ENCODE results near the gene C1GALT1. TPM values are rescaled to one million over a fixed set of nuclear protein-coding genes. Genes with fewer than 3 reads are reported as not detected.
A peak's percentile ranks its signal among the peaks of the same experiment; 100 is the strongest.
"Not testable (repeated sequence)": the region's sequence is repeated elsewhere in the genome, so short reads cannot be mapped to it uniquely, and the experiment has no call there.

C1GALT1 gene
- total and polyA plus RNA-seq, 5 experiments from 2014 or later = 41.7 to 72.6 (median 64.6) TPM

DNA sequence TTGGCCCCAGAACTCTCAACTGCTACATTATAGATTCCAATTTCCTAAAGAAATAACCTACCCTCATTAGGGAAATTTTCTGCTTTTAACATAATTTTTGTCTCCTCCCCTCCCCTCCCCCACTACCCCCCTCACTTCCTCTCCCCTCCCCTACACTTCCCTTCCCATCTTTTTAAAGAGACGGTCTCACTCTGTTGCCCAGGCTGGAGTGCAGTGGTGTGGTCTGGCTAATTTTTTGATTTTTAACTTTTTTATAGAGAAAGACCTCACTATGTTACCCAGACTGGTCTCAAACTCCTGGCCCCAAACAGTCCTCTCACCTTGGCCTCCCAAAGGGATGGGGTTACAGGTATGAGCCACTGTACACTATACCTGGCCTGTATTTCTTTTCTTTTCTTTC is 30.5 kb upstream of the C1GALT1 start:
- Mint-ChIP-seq H3K9me3 (peaks cover 0 to 15% (median 9%) of the 10 kb centered on the region in 9 donors), H3K27me3 (no peaks in the 10 kb centered on the region), H3K36me3 (peaks cover 0 to 11% (median 9%) of the 10 kb centered on the region in 3 donors), H3K4me3 (peak overlapping the region in 1 of 10 donors; percentile 36), H3K27ac (peak overlapping the region in 3 of 10 donors; percentile 49 to 72 (median 55)), H3K4me1 (peaks cover 22 to 46% (median 37%) of the 10 kb centered on the region in 4 donors)
- POLR2A ChIA-PET = interaction anchor here (0.7 to 3.0 kb wide), 3 partner anchors 31 to 52 kb away, joined by 4 to 15 read pairs (median 7); partner anchors contain the start of gene C1GALT1
- DNase-seq = no peak
- no peak for ATAC-seq

DNA sequence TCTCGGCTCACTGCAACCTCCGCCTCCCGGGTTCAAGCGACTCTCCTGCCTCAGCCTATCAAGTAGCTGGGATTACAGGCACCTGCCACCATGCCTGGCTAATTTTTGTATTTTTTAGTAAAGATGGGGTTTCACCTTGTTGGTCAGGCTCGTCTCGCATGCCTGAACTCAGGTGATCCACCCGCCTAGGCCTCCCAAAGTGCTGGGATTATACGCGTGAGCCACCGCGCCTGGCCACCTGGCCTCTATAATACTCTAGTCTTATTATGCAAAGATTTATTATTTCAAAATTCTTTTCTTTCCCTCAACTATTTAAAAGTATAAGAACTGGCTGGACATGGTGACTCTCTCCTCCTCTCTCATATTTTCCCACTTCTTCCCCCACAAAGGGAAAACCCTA is 30.0 kb upstream of the C1GALT1 start:
- Mint-ChIP-seq H3K4me3 (no peak overlapping the region), H3K27ac (peak overlapping the region in 2 of 10 donors; percentile 21 to 55), H3K4me1 (peaks cover 26 to 50% (median 41%) of the 10 kb centered on the region in 4 donors), H3K27me3 (no peaks in the 10 kb centered on the region), H3K36me3 (peaks cover 0 to 11% (median 9%) of the 10 kb centered on the region in 3 donors), H3K9me3 (peaks cover 0 to 15% (median 9%) of the 10 kb centered on the region in 9 donors)
- ATAC-seq (no peak), DNase-seq (no peak)
- POLR2A ChIA-PET = interaction anchor here (3.0 kb wide), 1 partner anchor 30 kb away, joined by 15 read pairs; the partner anchor contains the start of gene C1GALT1

DNA sequence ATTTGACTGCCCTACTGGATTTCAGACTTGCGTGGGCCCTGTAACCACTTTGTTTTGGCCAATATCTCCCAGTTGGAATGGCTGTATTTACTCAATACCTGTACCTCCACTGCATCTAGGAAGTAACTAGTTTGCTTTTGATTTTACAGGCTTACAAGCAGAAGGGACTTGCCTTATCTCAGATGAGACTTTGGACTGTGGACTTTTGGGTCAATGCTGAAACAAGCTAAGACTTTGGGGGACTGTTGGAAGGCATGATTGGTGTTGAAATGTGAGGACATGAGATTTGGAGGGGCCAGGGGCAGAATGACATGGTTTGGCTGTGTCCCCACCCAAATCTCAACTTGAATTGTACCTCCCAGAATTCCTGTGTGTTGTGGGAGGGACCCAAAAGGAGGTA is 28.0 kb upstream of the C1GALT1 start:
- POLR2A ChIA-PET = interaction anchor here (0.7 to 2.2 kb wide), 2 partner anchors 28 to 50 kb away, joined by 3 to 16 read pairs; partner anchors contain the start of gene C1GALT1
- peaks cover 30 to 56% (median 50%) of the 10 kb centered on the region in 4 donors for H3K4me1 Mint-ChIP-seq
- H3K4me3 Mint-ChIP-seq = not testable (repeated sequence)

GRCh38 chr7:7156663-7157062 is 25.7 kb upstream of the C1GALT1 start:
- peak in 2 of 10 donors; percentile 10 to 11 for DNase-seq
- POLR2A ChIA-PET = interaction anchor here (1.3 to 5.8 kb wide), 5 partner anchors 20 to 51 kb away, joined by 4 to 96 read pairs (median 8); partner anchors contain the start of gene C1GALT1
- peak; percentile 17 to 21 for ATAC-seq
- Mint-ChIP-seq H3K9me3 (peaks cover 0 to 15% (median 9%) of the 10 kb centered on the region in 9 donors), H3K4me3 (peak overlapping the region; percentile 53 to 88 (median 82)), H3K27ac (peak overlapping the region; percentile 9 to 97 (median 94)), H3K36me3 (peaks cover 0 to 18% (median 9%) of the 10 kb centered on the region in 3 donors), H3K4me1 (peaks cover 39 to 70% (median 64%) of the 10 kb centered on the region in 4 donors), H3K27me3 (no peaks in the 10 kb centered on the region)

More for the DNA sequence above, 28.0 kb upstream of the C1GALT1 start:
- ATAC-seq, DNase-seq, H3K27me3 Mint-ChIP-seq: not testable (repeated sequence)
- H3K27ac Mint-ChIP-seq = peak overlapping the region in 5 of 10 donors; percentile 36 to 70 (median 65)
- peaks cover 0 to 15% (median 9%) of the 10 kb centered on the region in 9 donors for H3K9me3 Mint-ChIP-seq
- peaks cover 0 to 11% (median 9%) of the 10 kb centered on the region in 3 donors for H3K36me3 Mint-ChIP-seq

DNA sequence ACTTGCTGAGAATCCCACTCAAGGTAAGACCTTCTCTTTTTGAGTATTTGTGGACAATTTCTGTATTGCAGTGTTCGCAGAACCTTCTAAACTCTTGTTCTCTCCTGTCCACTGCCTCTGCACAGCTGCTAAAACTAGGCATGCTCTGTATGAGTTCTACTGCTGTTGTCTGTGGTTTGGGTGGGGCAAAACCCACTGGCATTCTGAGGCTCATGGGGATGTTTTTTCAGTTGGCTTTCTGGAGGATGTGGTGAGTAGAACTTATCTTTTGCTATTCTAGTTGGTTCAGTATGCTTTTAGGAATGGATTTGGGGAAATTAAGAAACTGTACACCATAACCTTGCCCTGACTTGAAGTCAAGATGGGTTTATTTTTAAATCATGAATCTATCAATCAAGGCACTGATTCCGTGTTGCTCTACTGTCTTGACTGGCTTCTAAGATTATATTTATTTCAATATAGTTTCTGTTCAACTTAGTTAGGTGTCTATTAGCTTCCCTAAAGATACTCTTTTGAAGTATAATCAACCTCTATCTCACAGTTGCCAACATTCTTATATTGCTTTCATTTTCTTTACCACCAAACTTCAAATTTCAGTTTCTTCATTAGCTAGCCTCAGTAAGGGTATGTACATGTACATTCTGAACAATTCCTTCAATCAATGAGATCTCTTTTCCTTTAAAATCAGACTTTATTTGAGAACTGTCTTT is 25.0 kb upstream of the C1GALT1 start:
- Mint-ChIP-seq H3K9me3 (peaks cover 0 to 15% (median 9%) of the 10 kb centered on the region in 9 donors), H3K4me1 (peaks cover 37 to 66% (median 60%) of the 10 kb centered on the region in 4 donors), H3K27ac (peak overlapping the region; percentile 9 to 97 (median 94)), H3K4me3 (peak overlapping the region; percentile 53 to 88 (median 82)), H3K36me3 (peaks cover 0 to 18% (median 9%) of the 10 kb centered on the region in 3 donors), H3K27me3 (no peaks in the 10 kb centered on the region)
- POLR2A ChIA-PET = interaction anchor here (0.9 to 5.8 kb wide), 7 partner anchors 18 to 811 kb away, joined by 3 to 96 read pairs (median 5); partner anchors contain the start of genes C1GALT1 and GLCCI1
- DNase-seq (peak; percentile 17 to 89 (median 71)), ATAC-seq (peak; percentile 96 to 98)

DNA sequence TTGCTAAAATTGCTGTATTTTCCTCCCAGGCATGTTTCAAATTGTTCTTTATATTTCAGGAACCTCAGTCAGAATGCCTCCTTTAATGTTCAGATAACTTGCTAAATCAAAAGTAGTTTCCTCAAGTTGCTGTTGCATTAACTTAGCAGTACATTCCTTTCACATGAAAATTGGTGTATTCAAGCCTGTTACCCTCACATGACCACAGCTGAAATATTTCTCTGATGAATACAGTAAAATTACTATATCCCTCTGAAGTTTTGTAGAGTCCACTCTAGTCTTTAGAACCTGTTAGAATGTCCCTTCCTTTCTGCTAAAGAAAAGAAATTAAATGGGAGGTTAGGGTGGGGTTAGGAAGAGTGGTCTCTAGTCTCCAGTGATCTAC is 24.5 kb upstream of the C1GALT1 start:
- DNase-seq = no peak
- peaks cover 36 to 63% (median 58%) of the 10 kb centered on the region in 4 donors for H3K4me1 Mint-ChIP-seq

DNA sequence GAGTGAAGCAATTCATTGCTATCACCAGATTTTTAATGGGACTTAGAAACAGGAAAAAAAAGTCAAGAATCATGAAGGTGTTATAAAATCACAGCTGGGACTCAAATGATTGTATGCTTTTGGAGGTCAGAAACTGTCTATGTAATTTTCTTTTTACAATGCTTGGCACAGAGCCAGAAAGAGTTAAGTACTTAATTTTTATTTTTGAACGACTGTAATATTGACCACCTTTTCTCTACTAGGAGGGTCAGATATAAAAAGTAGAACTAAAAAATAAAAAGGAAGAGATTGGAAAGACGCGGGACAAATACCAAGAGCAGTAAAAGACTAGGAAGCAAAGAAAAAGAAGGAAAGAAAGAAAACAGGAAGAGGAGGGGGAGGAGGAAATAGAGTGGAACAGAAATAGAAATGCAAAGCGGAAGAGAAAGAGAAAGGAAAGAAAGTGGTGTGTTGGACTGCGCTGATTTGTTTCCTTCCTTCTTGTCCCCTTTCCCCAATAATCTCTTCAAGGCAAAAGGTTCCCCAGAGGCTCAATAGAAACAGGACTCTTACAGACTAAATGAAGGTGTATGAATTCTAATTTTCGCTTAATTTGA is 23.2 kb upstream of the C1GALT1 start:
- H3K4me3 Mint-ChIP-seq = peak overlapping the region; percentile 71 to 96 (median 84)
- POLR2A ChIA-PET = interaction anchor here (0.8 to 5.8 kb wide), 4 partner anchors 19 to 56 kb away, joined by 3 to 96 read pairs (median 4); partner anchors contain the start of gene C1GALT1
- peaks cover 0 to 14% (median 2%) of the 10 kb centered on the region in 3 donors for H3K36me3 Mint-ChIP-seq
- H3K27ac Mint-ChIP-seq = peak overlapping the region; percentile 93 to 99 (median 96)
- H3K9me3 Mint-ChIP-seq = peaks cover 0 to 10% (median 7%) of the 10 kb centered on the region in 9 donors
- peaks cover 37 to 65% (median 62%) of the 10 kb centered on the region in 4 donors for H3K4me1 Mint-ChIP-seq
- ATAC-seq (no peak), DNase-seq (peak in 2 of 10 donors; percentile 21 to 27)
- H3K27me3 Mint-ChIP-seq = no peaks in the 10 kb centered on the region

More for the DNA sequence above, 24.5 kb upstream of the C1GALT1 start:
- Mint-ChIP-seq H3K9me3 (peaks cover 0 to 15% (median 9%) of the 10 kb centered on the region in 9 donors), H3K36me3 (peaks cover 0 to 18% (median 9%) of the 10 kb centered on the region in 3 donors), H3K27ac (peak overlapping the region; percentile 9 to 97 (median 94)), H3K27me3 (no peaks in the 10 kb centered on the region), H3K4me3 (peak overlapping the region; percentile 53 to 88 (median 82))
- no peak for ATAC-seq
- POLR2A ChIA-PET = interaction anchor here (0.9 to 5.8 kb wide), 7 partner anchors 17 to 811 kb away, joined by 3 to 96 read pairs (median 5); partner anchors contain the start of genes C1GALT1 and GLCCI1

- Mint-ChIP-seq H3K27me3 (no peaks in the 10 kb centered on the region), H3K4me3 (peak overlapping the region in 5 of 10 donors; percentile 11 to 47 (median 24)), H3K36me3 (peaks cover 0 to 21% (median 5%) of the 10 kb centered on the region in 3 donors), H3K27ac (peak overlapping the region in 8 of 10 donors; percentile 13 to 72 (median 46)), H3K4me1 (peaks cover 29 to 59% (median 50%) of the 10 kb centered on the region in 4 donors), H3K9me3 (peaks cover 0 to 9% (median 2%) of the 10 kb centered on the region in 9 donors)
- DNase-seq = no peak
- POLR2A ChIA-PET = interaction anchor here (1.3 to 2.4 kb wide), 4 partner anchors 10 to 59 kb away, joined by 5 to 11 read pairs (median 8); partner anchors contain the start of gene C1GALT1
- ATAC-seq = no peak
Measured at GRCh38 chr7:7164591-7164990, 17.8 kb upstream of the C1GALT1 start.

- Mint-ChIP-seq H3K4me3 (peak overlapping the region in 6 of 10 donors; percentile 1 to 47 (median 6)), H3K4me1 (peaks cover 21 to 57% (median 44%) of the 10 kb centered on the region in 4 donors), H3K27ac (peak overlapping the region in 9 of 10 donors; percentile 0 to 72 (median 56)), H3K36me3 (peaks cover 2 to 25% (median 5%) of the 10 kb centered on the region in 3 donors), H3K9me3 (peaks cover 0 to 10% (median 5%) of the 10 kb centered on the region in 9 donors), H3K27me3 (no peaks in the 10 kb centered on the region)
- DNase-seq (no peak), ATAC-seq (peak in 1 of 2 donors; percentile 42)
- POLR2A ChIA-PET = interaction anchor here (1.5 to 2.4 kb wide), 3 partner anchors 10 to 60 kb away, joined by 5 to 11 read pairs (median 9); partner anchors contain the start of gene C1GALT1
Measured at GRCh38 chr7:7165372-7165771, 17.0 kb upstream of the C1GALT1 start.

- no peak for ATAC-seq
- peaks cover 2 to 26% (median 6%) of the 10 kb centered on the region in 3 donors for H3K36me3 Mint-ChIP-seq
- peak overlapping the region in 1 of 10 donors; percentile 4 for H3K27ac Mint-ChIP-seq
- peaks cover 0 to 17% (median 8%) of the 10 kb centered on the region in 9 donors for H3K9me3 Mint-ChIP-seq
- H3K4me3 Mint-ChIP-seq = no peak overlapping the region
- no peaks in the 10 kb centered on the region for H3K27me3 Mint-ChIP-seq
- peaks cover 17 to 54% (median 37%) of the 10 kb centered on the region in 4 donors for H3K4me1 Mint-ChIP-seq
- POLR2A ChIA-PET = no interaction called here
- no peak for DNase-seq
Measured at GRCh38 chr7:7166318-7166717, 16.0 kb upstream of the C1GALT1 start.

DNA sequence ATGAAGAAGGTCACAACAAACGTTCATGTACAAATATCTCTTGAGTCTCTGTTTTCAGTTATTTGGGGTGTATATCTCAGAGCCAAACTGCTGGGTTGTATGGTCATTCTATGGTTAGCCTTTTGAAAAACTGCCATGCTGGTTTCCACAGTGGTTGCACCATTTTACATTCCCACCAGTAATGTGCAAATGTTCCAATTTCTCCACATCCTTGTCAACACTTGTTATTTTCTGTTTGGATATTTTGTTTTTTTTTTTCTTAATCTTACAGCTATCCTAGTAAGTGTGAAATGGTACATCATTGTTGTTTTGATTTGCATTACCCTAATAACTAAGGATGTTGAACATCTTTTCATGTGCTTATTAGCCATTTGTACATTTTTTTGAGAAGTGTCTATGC is 13.0 kb upstream of the C1GALT1 start:
- DNase-seq (no peak), ATAC-seq (no peak)
- Mint-ChIP-seq H3K27me3 (no peaks in the 10 kb centered on the region), H3K9me3 (peaks cover 7 to 37% (median 21%) of the 10 kb centered on the region in 9 donors), H3K4me3 (no peak overlapping the region), H3K4me1 (peaks cover 20 to 57% (median 40%) of the 10 kb centered on the region in 4 donors), H3K36me3 (peaks cover 4 to 41% (median 23%) of the 10 kb centered on the region in 3 donors), H3K27ac (peak overlapping the region in 1 of 10 donors; percentile 4)
- POLR2A ChIA-PET = interaction anchor here (0.5 kb wide), 1 partner anchor 426 kb away, joined by 3 read pairs; no protein-coding TSS in a partner anchor
